GM19025 (cell line): ENCODE data around the gene ACVRL1.

ENCODE experiments used
- ATAC-seq: cut with Tn5 transposase; IDR thresholded peaks from one replicate; pipeline ENCODE4 v1.9.1; 2021; ENCODE audit warnings: mild to moderate bottlenecking, low read depth, moderate library complexity; ENCODE audit not compliant: unreplicated experiment

The ACVRL1 gene

DNA sequence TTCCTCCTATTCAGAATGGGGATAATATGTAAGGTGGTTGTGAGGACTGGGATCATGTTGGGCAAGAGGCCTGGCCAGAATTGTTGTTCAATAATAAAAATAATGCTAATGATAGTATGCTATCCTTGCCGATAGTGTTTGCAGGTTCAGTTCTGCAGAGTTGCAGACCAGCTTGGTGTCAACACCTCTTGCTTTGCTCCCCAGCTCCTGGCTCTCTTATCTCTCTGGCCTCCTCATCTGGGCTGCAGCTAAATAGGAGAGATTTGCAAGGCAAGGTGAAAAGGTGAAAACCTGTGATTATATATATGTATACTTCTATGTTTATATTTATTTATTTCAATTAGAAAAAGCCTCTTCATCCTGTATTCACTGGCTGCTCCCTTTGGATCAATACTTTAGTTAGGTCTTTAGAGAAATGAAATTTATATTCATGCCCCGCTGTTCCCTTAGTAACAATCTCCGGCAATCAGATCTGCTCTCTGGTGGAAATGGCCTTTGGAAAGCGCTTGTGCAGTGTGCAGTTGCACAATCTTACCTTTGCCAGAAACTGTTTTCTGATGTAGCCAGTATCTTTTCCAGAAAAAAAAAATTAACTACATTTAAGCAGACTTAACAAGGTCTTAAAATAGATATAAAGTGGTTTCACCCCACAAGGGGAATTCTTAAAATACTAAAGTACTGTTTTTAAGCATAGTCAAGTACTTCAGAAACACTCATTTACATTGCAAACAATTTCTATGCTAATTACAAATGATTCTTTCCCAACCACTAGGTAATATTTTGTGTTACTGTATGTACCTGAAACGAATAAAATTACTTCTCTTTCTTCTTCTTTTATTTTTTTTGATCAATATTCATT, 25.1 kb downstream of the ACVRL1 start:
- no peak for ATAC-seq

GRCh38 chr12:51934080-51934479, 26.8 kb downstream of the ACVRL1 start:
- no peak for ATAC-seq

- ATAC-seq: no peak
These were observed 30.6 kb downstream of the ACVRL1 start for GRCh38 chr12:51937926-51938325.

- no peak for ATAC-seq
These were observed 31.4 kb downstream of the ACVRL1 start for GRCh38 chr12:51938726-51939125.

DNA sequence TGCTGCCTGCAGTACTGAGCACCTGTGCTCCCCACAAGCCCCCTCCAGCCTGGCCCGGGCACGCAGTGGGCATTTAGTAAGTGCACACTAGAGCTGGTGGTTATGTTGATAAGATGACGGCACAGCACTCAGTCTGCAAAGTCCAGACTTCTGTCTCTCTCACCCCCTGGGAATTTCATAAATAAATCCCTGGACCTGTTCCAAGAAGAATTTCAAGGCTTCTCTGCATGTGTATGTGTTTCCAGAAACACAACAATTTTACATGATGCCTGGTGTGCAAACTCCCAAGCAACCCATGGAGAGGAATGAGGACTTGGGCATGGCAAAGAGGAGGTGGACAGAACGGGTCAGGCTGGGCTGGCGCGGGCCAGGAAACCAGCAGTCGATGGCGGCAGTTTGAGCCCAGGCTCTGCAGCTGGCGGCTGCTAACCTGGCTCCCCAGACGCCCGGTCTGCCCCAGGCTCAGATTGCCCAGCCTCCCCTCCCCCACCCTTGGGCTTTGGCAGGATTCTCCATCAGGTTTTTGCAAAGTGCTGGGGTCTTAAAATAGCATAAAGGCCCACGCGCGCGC, 33.8 kb downstream of the ACVRL1 start:
- no peak for ATAC-seq

- no peak for ATAC-seq
These were observed 34.3 kb downstream of the ACVRL1 start for GRCh38 chr12:51941604-51942003.

DNA sequence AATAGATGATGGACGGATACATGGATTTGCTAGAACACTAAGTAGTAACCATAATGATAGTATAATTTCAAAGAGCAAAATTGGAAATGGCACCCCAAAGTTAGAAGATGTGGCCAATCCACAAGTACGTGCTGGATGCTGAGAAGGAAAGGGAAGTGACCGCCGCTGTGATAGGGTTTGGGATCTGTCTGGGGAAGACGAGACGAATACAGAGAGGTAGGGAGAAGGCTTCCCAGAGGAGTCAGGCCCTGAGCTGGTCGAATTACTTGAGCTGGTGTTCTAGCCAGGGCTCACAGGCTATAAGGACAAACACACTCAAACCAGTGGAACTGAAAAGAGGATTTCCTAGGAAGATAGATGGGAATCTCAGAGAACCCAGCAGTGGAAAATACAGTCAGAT, 34.8 kb downstream of the ACVRL1 start:
- no peak for ATAC-seq

DNA sequence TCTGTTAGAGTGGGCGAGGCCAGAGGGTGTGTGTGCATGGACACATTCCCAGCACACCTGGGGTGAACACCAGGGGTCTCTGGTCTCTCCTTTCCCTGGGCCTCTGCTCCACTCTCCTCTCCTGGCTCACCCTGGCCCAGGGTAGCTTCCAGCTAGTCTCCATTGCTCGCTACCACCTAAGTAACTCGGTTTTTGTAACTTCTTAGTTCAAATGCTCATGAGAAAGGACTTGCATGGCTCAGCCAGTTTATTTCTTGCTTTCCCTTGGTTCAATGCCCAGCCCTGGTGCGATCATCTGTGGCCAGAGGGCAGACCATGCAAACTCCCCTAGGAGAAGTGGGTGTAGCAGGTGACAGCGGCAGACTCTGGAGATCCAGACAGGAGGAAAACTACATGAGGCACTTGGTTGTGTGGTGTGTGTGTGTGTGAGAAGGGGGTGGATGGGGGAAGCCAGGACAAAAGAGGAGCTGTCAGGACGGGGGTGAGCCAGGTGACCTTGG, 35.2 kb downstream of the ACVRL1 start:
- no peak for ATAC-seq

DNA sequence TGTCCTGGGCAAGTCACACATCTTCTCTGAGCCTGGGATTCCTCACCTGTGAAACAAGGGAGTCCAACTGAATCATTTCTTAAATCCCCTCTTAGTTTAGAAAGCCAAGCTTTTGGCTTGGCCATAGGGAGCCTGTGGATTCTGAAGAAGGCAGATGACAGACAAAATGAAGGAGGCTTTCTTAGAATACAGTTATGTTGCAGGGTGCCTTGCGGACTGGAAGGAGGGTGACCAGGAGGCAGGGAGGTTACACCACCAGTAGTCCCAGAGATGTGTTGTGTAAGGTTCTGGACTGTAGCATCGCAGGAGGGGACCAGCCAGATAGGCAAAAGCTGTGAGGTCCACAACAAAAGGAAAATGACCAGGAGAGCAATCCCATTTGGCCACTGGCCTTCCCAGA, 36.0 kb downstream of the ACVRL1 start:
- ATAC-seq: no peak

GRCh38 chr12:51944608-51945233, 37.4 kb downstream of the ACVRL1 start:
- ATAC-seq: no peak

DNA sequence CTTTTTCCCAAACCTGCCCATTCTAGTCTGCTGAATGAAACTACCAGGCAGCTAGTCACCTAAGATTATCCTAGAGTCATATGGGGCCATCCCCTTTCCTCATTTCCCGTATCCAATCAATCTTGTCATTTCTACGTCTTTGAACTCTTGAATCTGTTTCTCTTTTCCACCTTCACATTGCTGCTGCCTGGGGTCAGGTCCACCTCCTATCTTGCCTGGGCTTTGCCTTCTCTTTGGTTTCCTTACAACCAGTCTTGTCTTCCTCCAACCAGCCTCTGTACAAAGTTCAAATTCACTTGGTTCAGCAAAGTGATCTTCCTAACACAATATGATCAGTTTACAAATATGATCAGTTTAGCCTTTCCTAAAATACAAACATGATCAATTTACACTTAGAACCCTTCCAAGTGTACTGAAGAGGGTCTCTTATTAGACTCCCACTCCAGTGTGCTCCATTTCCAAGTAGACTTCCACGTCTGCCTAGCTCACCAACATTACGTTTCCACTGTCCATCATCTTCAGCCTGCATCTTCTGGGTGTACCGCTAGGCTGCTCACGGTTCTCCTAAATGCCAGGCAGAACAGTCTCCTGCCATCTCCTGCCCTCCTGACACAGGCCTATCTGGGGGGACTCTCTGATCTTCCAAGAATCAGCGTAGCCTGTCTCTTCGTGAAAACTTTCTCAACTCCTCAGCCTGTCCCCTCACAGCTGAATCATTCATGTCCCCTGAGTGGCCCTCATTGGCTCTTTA, 40.1 kb downstream of the ACVRL1 start:
- no peak for ATAC-seq

DNA sequence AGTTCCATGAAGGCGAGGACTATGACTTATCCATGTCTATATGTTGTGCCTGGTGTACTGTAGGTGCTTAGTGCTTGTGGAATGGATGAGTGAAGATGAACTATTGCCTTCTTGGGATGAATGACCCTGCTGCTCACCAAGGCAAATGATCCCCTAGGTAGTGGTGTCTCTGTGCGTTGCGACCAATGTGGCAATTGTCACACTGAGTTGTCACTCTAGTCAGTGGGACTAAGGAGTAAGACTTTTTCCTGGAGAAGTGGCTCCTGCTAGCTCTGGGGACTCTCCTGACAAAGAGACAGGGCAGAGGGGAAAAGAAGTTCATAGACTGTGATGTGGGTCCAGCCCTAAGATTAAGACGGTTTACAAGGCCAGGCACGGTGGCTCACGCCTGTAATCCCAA, 40.8 kb downstream of the ACVRL1 start:
- no peak for ATAC-seq

DNA sequence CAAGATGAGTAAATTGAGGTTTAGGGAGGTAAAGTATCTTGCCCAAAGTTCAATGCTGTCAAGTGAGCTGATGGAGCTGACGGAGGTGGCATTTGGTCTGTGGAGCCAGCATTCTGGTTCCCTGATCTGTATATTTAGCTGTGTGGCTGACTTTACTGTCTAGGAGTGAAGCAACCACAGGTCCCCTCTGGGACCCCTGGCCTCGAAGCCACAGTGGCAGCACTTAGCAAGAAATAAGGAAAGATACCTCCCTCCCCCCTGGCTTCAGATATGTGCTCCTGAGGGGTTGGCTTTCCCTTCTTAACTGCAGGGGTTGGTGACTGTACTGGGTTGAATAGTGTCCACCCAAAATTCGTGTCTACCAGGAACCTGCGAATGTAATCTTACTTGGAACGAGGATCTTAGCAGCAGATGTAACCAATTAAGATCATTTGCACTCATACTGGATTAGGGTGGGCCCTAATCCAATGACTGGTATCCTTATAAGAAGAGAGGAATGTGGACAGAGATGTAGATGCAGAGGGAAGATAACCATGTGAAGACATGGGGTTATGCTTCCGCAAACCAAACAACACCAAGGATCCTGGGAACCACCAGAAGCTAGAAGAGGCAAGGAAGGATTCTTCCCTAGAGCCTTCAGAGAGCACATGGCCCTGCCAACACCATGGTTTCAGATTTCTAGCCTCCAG, 42.2 kb downstream of the ACVRL1 start:
- ATAC-seq: no peak

DNA sequence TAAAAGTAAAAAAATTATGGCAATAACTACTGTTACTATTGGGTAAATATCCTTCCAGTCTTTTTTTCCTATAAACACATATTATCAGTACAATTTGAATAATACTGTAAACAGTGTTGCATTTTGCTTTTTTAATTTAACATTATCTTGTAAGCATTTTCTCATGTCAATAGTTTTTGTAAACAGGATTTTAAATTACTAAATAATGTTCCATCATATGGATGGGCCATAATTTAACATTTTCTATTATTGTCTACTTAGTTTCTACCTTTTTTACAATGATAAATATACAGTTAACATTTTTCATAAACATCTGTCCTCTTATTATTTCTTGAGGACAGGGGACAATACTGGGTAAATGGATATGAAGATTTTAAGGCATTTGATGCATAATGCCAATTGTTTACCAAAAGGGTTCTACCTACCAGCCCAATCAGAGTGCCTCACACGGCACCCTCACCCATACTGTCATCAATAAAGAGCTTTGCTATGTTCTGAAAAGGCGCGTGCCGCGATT, 43.4 kb downstream of the ACVRL1 start:
- ATAC-seq: no peak

- ATAC-seq: peak; percentile 90
These were observed 44.0 kb downstream of the ACVRL1 start, which contains the start of gene ACVR1B for GRCh38 chr12:51951199-51951842. Gene ACVR1B, plus strand, starts transcription at chr12:51951699. Its CDS starts 45 bp downstream, at chr12:51951744.

DNA sequence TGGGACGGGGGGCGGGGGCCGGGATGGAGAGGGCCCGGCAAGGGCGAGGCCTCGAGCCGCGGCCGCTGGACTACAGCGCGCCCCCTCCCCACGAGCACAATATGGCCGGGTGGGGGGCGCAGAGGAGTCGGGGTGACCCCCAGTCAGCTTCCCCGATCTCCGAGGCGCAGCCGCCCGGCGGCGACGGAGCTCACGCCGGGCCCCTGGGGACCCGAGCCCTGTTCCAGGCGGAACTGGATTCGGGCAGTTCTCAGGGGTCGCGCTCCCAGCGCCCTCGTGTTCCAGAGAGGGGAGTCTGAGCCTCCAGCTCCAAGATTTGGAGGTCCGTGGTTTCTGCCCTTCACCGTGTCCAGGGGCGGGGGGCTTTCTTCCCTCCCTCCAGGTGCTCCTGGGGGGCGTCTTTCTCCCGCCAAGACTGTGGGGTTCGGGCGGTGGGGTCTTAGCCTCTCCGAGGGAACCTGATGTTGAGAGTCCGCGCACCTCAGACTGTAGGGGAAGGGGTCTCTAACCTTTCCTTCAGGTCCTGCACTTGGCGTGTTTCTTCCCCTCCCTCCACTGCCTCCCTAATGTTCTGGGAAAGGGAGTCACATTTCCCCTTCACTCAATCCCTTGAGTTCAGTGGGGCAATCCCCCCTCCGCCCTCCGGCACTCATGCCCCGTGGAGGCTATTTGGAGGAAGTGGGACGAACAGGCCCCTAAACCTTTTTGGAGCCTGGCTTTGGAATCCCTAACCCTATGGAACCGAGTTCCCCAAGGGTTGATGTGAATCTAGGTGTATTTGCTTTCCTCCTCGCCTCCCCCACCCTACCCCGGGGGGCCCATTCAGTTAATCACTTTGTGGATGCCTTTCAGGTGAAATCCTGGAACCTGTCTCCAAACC, 44.8 kb downstream of the ACVRL1 start:
- ATAC-seq: no peak

DNA sequence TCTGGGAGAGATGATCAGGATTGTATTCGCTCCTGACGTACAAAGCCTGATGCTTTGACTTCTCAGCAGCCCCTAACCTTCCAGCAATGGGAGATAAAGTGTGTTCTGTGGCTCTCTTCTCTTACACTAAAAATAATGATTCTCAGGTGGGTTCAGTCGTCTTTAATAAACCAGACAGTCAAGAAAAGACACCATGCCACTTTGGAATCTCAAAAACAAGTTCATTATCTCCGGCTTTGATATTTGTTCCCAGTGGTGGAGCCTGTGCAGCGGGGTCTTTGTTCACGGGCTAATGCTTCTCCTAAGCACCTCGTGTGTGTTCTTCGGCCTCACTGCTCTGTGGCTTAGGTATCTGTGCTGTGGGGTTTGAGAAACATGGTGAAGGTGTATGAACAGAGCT, 45.8 kb downstream of the ACVRL1 start:
- ATAC-seq: no peak

DNA sequence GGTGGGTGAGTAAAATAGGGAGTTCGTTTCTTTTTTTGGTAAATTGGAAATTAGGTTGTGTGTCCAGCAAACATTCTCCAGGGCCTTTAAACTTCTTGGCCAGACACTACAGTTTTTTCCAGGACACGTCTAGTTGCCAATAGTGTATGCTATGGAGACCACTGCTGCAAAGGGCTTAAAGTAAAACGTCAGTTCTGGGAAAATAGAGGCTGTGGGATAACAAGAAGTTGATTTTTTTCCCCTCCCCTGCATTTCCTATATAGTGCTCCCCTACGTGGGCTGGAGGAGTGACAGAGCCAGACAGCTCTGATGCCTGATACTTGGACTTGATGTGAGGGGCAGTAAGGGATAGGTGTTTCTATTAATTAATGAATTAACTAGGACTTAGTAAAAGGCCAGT, 46.6 kb downstream of the ACVRL1 start:
- ATAC-seq: no peak
